NCI-H2029 treated with DMSO at 0.1 percent for 48 hours (cell line): ENCODE results near the gene TMEM72.

Source experiments
- DNase-seq: peaks from one replicate; lab custom pipeline; 2025; lab: John Stamatoyannopoulos, UW

The TMEM72 gene

DNA sequence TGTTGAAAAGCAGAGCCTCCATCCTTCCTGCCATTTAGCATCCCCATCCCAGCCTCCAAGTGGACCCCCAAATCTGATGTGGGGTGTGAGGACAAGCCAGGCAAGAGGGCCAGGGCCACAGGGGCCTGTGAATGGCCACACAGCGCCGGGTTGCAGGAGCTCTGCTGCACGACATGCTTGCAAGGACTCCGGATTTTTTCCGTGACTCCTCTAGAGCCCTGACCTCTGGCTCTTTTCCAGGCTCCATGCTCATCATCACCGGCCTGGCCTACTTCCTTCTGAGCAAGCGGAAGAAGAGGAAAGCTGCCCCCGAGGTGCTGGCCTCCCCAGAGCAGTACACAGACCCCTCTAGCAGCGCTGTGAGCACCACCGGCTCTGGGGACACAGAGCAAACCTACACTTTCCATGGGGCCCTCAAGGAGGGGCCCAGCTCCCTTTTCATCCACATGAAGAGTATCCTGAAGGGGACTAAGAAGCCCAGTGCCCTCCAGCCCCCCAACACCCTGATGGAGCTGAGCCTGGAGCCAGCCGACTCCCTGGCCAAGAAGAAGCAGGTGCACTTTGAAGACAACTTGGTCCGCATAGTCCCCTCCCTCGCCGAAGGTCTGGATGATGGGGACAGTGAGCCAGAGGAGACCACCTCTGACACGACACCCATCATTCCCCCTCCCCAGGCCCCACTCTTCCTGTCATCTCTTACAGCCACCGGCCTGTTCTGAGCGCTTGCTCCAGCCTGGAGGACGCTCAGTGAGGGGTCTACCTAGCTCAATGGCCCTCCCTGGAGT lies 23.5 kb downstream of the TMEM72 start:
- no peak for DNase-seq

DNA sequence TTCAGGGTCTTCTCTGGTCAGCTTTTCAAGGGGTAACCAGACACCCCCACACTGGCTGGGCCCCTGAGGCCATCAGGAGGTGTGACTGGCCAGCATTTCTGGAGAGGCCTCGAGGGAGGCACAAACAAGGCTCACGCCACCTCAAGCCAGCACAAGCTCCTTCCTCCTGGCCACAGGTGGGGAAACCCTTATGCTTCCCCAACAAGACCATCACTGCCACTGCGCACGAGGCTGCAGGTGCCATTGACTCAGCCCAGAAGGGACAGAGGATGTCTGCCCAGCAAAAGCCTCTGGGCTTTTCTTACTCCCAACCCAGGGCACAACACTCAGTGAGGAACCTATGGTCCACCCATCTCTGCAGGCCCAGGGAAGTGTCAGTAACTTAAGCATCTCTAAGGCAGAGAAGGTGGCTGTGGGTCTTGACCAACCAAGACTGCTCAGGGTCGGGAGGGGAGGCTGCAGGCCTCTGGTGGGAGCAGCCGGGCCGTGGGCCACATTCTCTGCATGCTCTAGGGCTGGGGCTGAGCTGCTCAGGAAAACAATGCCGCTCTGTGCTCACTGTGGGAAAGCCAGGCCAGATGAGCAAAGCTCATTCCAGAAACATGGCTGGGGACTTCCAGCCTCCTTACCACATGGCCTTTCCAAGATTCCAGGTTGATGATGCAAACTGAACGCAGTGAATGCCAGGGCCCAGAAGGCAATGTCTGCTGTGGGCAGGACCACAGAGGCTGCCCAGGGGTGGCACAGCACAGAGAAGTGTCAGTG lies 24.2 kb downstream of the TMEM72 start:
- no peak for DNase-seq

DNA sequence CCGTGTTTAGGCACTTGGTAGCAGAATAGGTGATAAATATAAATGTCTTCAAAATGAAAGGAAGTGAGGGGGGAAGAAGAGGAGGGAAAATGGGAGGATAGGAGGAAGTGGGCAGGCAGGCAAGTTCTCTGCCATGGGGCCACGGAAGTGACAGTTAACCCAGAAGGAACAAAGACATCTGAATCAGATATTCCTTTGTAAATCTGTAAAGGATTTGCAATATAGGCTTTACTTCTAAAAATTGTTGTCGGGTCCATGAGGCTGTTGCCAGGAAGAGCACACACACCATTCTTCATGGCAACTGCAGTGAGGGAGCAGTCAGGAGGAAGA lies 24.8 kb downstream of the TMEM72 start:
- no peak for DNase-seq

DNA sequence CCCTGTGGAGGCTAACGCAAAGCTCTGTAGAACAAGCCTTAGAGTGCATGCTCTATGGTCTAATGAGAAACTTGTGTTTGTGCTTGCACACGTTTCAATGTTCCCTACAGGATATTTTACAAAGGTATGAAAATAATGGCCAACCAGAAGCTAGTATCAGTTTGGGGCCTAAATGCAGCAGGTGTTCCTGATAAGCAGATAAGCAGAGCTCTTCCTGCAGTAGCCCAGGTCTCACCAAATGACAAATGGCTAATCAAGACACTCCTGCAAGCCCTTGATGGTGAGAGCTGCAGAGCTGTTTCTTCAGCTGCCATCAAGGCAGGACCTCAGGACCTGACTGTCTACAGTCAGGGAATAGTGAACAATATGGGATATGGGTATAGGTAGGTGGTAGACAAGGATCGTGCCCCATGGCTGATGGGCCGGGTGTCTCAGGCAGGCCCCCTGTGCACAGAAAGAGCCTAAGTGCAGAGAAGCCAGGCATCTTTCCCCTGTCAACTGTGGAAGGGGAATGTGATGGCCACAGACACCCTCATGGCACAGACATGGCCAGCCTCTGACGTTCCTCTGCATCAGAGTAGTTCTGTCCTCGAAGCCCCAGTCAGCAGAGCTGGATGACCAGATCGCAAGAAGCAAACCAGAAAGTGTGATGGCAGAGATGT lies 25.3 kb downstream of the TMEM72 start:
- no peak for DNase-seq

DNA sequence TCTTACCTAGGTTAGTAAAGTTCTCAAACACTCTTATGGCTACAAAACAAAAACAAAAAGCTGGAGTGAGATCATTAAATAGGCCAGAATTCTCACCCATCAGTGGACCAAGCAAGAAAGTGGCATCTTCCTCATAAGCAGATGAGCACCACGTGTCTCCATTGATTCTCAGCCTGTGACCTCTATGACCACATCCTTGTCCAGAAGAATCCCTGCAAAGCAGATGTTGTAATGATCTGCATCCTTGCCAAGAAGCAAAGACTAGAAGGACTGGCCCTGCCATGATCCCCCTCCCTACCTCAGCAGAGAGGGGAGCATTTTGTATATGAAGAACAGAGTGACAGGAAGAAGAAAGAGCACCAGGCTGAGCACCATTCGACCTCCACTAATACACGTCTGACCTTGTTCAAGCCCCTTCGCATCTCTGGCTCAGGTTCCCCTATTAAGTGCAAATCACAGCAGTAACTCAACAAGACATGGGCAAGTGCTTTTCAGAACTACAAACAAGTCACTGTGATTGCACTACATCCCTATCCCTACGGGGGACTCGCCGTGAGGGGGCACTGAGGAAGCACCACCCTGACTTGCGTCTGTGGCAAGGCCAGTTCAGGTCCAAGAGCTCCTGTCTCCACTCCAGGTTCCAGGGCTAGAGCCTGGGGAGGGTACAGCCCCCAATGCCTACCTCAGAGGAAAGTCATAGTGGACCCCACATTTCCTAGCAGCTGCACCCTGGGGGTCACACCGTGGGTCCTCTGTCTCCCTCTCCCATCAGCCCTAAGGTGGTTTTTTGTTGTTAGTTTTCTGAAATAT lies 26.3 kb downstream of the TMEM72 start:
- DNase-seq: no peak

DNA sequence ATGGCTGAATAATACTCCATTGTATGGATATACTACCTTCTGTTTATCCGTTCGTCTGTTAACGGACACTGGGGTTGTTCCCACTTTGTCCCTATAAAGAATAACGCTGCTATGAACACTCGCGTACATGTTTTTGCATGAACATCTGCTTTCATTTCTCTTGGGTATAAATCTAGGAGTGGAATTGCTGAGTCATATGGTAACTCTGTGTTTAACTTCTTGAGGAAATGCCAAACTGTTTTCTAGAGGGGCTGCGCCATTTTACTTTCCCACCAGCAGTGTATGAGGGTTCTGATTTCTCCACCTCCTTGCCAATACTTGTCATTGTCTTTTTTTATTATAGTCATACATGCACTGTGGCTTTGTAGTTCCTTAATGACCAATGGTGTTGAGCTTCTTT lies 27.8 kb downstream of the TMEM72 start:
- DNase-seq: no peak

DNA sequence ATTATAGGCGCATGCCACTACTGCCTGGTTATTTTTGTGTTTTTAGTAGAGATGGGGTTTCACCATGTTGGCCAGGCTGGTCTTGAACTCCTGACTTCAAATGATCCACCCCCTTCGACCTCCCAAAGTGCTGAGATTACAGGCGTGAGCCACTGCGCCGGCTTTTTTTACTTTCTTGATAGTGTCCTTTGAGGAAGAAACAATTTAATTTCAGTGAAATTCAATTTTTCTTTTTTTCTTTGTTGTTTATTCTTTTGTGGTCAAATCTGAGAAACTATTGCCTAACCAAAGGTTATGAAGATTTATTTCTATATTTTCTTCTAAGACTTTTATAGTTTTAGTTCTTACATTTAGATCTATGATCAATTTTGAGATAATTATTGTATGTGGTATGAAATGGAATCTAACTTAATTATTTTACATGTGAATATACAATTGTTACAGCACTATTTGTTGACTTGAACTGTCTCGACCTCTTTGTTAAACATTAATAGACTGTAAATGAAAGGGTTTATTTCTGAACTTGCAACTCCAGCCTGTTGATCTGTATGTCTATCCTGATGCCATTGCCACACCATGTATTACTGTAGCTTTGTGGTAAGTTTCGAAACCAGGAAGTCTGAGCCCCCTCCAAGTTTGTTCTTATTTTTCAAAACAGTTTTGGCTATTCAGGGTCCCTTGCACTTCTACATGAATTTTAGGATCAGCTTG lies 28.7 kb downstream of the TMEM72 start:
- no peak for DNase-seq

DNA sequence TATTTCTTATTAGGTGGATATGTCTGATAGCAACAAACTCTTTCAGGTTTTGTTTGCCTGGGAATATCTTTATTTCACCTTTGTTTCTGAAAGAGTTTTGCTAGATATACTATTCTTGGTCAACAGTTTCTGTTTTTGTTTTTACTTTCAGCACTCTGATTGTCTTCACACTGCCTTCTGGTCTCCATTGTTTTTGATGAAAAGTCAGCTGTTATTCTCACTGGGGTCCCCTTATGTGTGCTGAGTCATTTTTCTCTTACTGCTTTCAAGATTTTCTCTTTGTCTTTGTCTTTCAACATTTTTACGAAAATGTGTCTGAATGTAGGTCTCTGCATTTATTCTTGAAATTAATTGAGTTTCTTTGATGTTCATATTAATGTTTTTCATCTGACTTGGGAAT lies 33.2 kb downstream of the TMEM72 start:
- no peak for DNase-seq

DNA sequence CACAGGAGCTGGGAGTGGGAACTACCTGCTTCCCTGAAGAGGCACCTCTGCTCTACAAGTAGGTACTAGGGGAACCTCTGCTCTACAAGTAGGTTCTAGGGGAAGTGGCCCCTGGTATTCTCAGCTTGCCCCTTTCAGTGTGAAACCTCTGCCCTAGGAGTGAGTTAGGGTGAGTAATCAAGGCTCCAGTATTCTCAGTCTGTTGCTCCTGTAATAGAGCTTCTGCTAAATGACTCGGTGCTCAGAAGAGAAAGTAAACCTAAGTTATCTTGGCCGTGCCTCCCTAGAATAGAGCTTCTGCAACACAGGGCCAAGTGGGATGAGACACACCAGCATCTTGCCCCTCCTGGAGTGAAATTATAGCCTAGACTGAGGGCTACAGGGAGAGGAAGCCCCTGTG lies 35.1 kb downstream of the TMEM72 start:
- no peak for DNase-seq

DNA sequence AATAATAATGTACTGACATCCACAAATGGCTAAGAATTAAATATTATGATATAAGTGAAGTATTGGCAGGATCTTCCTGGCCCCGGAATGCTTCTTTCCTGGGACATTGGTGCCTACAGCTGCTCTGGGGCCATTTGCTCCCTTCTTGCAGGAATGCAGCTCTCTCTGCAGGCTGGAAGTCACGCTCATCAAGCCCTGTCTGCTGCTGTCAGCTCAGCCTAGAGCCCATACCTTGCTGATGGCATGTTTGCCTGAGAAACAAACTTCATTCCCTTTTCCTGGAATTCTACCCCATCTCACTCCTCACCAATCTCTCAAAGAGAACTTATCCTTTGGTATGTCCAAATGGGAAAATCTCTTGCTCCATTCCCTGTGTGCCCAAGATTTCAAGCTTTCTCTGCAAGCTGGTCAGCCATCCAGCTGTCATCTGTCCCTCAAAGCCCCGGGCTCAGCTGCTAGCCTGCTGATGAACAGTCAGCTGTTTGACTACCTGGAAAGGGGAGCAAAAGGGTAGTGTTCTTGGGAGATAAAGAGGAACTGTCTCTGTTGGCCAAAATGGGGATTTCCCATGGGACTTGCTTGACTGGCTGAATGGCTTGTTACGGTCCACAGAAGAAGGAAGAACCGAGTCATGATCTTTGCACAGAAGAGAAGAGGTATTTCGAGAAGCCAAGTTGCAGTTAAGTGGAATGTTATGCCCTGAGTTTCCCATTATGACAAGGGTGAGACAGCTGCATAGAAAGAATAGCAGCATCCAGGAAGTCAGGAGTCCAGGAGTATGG lies 36.4 kb downstream of the TMEM72 start:
- no peak for DNase-seq

DNA sequence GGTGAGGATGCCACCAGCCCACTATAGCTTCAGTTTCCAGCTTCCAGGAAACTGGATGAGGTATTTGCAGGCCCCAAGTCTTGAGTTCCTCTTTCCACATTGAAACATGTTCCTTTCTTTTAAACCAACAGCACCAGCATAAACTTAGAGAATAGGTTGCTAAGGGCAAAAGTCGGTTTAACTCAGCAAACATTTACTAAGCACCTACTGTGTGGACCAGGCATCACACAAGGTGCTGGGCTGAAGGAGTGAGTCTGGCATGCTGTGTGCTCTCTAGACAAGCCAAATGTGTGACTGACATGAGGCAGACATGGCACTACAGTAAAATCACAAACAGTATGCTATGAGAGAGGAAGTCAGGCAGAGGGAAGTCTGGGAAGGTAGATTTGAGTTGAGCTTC lies 37.5 kb downstream of the TMEM72 start:
- no peak for DNase-seq

DNA sequence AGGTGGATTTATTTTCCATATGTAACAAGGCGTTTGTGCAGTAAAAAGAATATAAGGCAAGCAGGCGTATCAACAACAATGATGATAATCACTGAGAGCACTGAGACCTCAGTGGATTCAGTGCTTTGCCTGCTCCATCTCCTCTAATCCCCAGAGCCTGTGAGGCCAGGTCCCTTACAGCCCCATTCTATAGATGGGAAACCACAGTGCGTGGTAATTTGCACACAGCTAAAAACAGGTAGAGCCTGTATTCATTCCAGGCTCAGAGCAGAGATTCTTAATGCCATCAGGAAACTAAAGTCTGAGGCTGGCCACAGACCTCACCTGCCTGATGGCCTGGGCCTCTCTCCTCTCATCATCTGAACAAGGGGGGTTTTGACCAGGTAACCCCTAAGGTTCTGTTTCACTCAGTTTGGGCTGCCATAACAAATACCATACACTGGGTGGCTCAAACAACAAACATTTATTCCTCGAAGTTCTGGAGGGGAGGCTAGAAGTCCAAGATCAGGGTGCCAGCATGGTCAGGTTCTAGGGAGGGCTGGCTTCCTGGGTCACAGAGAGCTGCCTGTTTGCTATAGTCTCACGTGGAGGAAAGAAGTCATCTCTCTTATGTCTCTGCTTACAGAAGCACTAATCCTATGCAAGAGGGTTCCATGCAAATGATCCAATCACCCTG lies 38.1 kb downstream of the TMEM72 start:
- no peak for DNase-seq

DNA sequence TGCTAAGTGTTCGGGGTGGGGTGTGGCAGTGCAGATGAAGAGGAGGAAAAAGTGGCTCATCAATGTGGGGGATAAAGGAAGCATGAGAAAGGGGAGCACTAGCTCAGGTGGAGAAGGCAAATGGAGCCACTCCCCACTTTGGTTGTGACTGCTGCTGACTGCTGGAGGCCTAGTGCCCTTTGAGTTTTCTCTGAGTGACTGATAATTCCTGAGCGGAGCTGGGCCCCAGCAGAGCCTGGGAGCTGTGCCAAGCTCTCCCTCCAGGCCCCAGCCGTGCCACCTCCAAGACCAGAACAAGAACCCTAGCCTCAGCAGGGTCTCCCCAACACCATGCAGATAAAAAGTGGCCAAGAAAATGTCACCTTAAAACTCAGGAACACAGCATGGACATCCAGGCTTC lies 38.8 kb downstream of the TMEM72 start:
- DNase-seq: no peak

DNA sequence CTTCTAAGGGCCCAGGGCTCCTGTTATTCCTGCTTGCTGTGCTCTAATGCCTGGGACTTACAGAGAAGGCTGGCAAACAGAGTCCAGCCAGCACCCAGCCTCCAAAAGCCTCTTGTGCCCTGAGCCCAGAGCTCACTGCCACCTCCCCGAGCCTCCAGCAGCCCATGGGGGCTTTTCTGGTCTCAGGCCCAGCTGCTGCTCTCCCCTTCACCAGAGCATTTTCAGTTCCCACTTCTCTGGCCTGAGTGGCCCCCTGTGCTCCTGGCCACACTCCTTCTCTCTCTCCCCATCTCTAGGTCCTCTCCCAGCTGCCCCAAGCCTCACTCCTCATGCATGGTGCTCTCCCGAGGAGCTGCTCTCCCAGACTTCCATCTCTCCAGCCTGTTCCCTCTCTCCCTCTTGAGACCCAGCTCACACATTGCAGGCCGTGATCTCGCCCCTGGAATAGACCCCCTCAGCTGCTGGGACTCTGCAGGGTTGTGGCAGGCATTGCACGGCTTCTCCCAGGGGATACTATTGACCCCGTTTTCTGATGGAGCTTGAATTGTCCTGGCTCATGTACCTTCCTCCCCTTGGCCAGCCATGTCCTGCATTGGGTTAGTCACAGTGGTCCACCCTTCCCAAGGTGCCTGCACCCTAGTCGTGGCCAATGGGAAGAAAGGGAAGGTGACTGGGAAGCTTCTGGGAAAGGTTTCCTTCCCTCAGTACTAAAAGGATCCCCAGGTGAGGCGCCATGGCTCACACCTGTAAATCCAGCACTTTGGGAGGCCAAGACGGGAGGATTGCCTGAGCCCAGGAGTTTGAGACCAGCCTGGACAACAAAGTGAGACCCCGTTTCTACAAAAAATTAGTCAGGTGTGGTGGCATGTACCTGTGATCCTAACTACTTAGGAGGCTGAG lies 39.4 kb downstream of the TMEM72 start:
- no peak for DNase-seq

DNA sequence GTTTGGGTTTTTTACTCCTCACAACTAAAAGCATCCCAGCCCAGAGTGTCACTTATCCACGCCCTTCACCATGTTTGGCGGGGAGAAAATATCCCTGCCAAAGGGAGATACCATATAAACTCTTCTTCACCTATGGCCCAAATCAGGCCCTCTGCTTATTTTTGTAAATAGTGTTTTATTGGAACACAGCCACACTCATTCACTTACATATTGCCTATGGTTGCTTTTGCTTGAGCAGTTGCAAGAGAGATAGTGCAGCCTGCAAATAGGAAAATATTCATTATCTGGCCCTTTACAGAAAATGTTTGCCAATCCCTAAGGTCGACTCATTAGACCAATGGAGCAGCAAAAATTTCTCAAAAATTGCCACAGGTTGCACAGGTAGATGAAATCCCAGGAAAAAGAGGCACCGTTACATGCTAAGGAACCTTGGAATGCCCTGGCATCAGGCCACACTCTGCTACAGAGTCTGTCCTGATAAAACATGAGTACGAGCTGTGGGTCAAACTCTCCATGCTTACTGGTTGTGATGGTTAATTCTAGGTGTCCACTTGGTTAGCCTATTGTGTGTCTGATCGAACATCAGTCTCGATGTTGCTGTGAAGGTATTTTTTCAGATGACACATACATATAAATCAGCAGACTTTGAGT lies 40.6 kb downstream of the TMEM72 start:
- DNase-seq: no peak

DNA sequence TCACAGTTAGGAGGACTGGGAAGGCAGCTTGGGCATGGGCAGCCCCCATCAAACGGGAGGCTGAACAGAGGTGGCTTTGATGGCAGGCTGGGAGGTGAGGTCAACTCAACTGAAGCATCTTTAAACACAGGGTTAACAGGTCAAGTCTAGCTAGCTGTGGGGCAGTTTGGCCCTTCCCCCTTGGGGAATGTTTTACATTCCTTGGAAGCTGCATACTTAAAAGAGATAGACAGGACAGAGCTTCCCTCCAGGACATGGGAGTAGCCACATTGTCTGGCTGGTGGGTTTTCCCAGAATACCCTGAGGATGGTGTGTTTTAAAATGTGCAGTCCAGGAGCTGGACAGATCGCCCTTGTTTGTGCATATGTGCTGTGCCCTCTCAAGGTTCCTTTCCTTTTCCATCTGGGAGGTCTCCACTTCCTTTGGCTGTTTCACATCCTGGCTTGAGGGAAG lies 41.7 kb downstream of the TMEM72 start:
- DNase-seq: no peak

DNA sequence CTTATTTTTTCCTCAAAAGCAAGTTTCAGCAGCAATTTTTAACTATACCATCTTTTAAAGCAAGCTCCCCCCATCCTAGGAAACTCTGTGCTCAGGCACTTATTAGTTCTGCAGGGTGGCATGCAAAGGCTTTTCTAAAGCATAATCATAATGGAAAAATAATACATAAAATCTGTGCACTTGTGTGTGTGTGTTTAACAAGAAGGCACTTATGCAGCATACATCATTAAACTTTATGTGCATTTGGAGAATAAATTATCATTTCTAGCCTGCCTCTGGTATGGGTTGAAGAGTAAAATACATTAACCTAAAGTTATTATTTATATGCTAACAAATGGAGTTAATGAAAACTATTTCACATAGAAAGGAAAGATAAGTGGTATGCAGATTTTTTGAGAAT lies 42.9 kb downstream of the TMEM72 start:
- no peak for DNase-seq

DNA sequence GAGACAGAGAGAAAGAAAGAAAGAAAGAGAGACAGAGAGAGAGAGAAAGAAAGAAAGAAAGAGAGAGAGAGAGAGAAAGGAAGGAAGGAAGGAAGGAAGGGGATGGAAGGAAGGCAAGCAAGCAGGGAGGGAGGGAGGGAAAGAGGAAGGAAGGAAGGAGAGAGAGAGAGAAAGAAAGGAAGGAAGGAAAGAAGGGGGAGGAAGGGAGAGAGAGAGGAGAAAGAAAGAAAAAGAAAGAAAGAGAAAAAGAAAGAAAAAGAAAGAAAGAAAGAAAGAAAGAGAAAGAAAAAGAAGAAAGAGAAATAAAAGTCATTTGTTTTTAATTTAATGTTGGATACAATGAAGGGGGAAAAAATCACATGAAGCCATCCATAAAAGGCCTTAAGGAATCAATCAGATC lies 43.8 kb downstream of the TMEM72 start:
- DNase-seq: no peak
